Measurements from ENCODE around the gene CRTAC1.

- TF ChIP-seq POLR2AphosphoS5 (IDR thresholded peaks at IDR 0.05): no peak
- no peak for TF ChIP-seq CTCF (IDR thresholded peaks at IDR 0.05 in 8 of 11, conservative IDR thresholded peaks at IDR 0.05 in 3 of 11)
These were observed 119.2 kb downstream of the CRTAC1 start for GRCh38 chr10:97911217-97911616.

Data from spleen (tissue), 7 donors.